ENCODE results near the gene SWI5.

- no peak for TF ChIP-seq EZH2phosphoT487 (IDR thresholded peaks at IDR 0.05; ENCODE audit: borderline replicate concordance, low read depth, low read length)
- no peak for TF ChIP-seq CTCF (conservative IDR thresholded peaks at IDR 0.05; ENCODE audit: low read length)
Observed at GRCh38 chr9:128304136-128304970, 28.3 kb downstream of the SWI5 start.
